HUES64 (cell line): ENCODE results near the gene ENOX2.

ENCODE experiments used
- H3K27ac ChIP-seq: 2 replicates; pipeline ENCODE4 v1.7.0; 2013; ENCODE audit warnings: low read depth, low read length, inconsistent platforms
- H3K27me3 ChIP-seq: 2 replicates; pipeline ENCODE4 v1.6.1; 2013; ENCODE audit warnings: mild to moderate bottlenecking, low read length; ENCODE audit not compliant: insufficient read depth
- H3K36me3 ChIP-seq: 2 replicates; pipeline ENCODE4 v1.6.1; 2013; ENCODE audit warnings: mild to moderate bottlenecking, low read length; ENCODE audit not compliant: insufficient read depth
- H3K4me1 ChIP-seq: 2 replicates; pipeline ENCODE4 v1.6.1; 2013; ENCODE audit warnings: mild to moderate bottlenecking, low read length, moderate library complexity; ENCODE audit not compliant: insufficient read depth
- H3K4me3 ChIP-seq: 2 replicates; pipeline ENCODE4 v1.5.1; 2013; ENCODE audit warnings: mild to moderate bottlenecking, low read length, moderate library complexity
- H3K9ac ChIP-seq: 2 replicates; pipeline ENCODE4 v1.6.1; 2013; ENCODE audit warnings: mild to moderate bottlenecking, low read depth, low read length
- H3K9me3 ChIP-seq: 2 replicates; pipeline ENCODE4 v1.6.1; 2013; ENCODE audit warnings: low read depth, low read length; ENCODE audit not compliant: insufficient read depth
- WGBS: fragments of 150-250, 120-280 bp; methylation state at CpG from one replicate; pipeline ENCODE4 v1.1.7; 2013; ENCODE audit warnings: missing lambda C conversion rate; 5-methylcytosine and 5-hydroxymethylcytosine counted together

ENOX2 gene

DNA sequence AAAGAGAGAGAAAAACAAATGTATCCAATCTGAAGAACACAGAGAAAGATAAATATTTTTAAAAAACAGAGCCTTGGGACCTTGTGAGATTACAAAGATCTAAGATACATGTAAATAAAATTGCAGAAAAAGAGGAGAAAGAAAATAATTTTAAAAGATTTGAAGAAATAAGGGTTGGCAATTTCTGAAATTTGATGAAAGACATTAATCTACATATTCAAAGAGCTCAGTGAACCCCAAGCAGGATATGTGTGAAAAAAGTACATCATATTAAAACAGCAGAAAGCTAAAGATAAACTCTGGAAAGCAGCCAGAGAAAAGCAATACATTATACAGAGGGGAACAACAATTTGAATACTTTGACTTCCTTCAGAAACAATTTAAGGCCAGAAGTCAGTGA lies 244.7 kb downstream of the ENOX2 start:
- H3K36me3 ChIP-seq: no peaks in the 10 kb centered on the region
- no peaks in the 10 kb centered on the region for H3K4me1 ChIP-seq
- H3K4me3 ChIP-seq: no peak overlapping the region
- no peak overlapping the region for H3K9ac ChIP-seq
- no peak overlapping the region for H3K27ac ChIP-seq
- no peaks in the 10 kb centered on the region for H3K9me3 ChIP-seq
- H3K27me3 ChIP-seq: no peaks in the 10 kb centered on the region

DNA sequence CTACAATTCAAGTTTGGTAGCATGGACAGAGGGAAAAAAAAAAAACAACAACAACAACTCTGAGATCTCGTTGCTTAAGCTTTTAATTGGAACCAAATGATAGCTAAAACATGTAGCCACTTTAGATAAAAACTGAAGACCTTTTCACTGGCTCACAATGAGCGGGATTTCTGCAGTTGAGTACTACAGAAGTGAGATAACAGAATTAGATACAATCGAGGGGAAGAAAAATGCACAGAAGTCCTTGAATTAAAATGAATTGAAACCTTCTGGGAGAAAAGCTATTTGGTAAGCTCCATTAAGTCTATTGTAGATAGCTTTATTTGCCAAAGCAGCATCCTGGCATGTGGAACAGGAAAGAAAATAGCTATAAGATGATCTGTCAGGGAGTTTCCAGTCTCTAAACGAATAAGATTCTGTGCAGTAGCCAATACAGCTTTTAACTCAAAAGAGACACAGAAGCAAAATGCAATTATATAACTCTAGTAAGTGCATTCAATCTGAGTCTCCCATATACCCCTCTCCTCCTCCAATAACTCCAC lies 248.5 kb downstream of the ENOX2 start:
- Histone ChIP-seq H3K4me1 (no peaks in the 10 kb centered on the region), H3K9ac (no peak overlapping the region), H3K36me3 (no peaks in the 10 kb centered on the region), H3K27me3 (no peaks in the 10 kb centered on the region), H3K27ac (no peak overlapping the region), H3K9me3 (no peaks in the 10 kb centered on the region), H3K4me3 (no peak overlapping the region)
- 91% methylated on average over 4 of the region's 4 CpGs for WGBS

DNA sequence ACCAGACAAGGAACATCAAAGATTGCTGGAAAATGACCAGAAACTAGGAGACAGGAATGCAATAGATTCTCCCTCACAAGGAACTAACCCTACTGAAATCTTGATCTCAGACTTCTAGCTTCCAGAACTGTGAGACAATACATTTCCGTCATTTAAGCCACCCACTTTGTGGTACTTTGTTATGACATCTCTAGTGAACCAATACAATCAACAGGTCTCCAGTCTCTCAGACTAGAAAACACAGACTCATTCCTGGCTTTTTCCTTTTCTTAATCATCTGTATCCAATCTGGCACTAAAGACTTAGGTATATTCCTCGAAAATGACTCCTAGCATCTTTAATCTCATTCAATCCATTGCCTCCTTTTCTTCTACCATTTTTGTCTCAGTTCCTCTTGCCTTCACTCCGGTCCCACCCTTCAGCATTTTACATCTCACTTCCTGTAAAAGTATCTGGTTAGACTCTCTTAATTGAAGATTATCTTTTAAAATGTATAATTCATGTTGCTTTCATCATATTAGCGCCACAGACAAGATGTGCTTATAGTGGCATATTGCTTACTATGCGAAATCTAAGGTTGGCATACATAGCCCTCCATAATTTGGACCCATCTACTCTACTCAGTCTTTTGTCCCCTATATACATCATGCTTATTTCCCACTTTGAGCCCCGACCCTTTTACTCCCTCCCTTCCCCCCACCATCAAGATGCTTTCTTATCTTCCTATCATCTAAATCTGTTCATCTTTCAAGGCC lies 250.0 kb downstream of the ENOX2 start:
- no peaks in the 10 kb centered on the region for H3K36me3 ChIP-seq
- no peak overlapping the region for H3K4me3 ChIP-seq
- no peak overlapping the region for H3K27ac ChIP-seq
- no peaks in the 10 kb centered on the region for H3K9me3 ChIP-seq
- no peaks in the 10 kb centered on the region for H3K4me1 ChIP-seq
- H3K9ac ChIP-seq: no peak overlapping the region
- no peaks in the 10 kb centered on the region for H3K27me3 ChIP-seq
- WGBS: 92% methylated on average over 5 of the region's 6 CpGs

DNA sequence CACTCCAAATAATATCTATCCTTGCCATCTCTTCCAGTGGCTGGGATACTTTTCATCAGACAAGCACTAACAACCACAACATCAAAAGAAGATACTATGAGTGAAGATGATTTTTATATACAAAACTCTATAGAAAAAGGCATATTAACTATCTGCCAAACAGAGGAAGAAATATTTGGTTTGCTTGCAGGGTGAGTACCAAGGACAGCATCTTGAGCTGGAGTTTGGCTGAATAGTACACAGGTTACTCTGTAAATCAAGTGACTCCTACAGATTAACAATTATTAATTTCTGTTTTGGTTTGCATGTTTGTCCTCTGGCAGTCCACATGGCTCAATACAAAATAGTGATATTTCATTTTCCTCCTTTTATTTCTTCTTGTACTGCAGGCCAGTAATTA lies 253.3 kb downstream of the ENOX2 start:
- Histone ChIP-seq H3K4me3 (no peak overlapping the region), H3K4me1 (no peaks in the 10 kb centered on the region), H3K27ac (no peak overlapping the region), H3K9me3 (no peaks in the 10 kb centered on the region), H3K36me3 (no peaks in the 10 kb centered on the region), H3K27me3 (no peaks in the 10 kb centered on the region), H3K9ac (no peak overlapping the region)

DNA sequence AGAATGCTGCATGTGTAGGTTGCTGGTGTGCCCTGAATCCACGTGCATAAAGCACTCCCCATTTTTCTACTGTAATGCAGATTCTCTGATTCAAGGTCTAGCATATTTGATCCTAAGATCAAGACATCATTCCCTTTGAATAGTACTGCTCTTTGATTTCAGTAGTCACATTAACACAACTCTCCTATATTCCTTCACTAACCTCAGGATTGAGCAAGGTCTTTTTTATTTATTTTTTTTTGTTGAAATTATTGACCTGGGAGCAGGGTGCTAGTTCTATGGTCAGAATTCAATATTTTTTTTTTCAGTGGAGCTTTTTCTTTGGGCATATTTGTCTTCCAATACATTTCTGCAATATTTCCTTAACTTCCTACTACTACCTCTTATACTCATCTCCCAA lies 255.5 kb downstream of the ENOX2 start:
- H3K27ac ChIP-seq: no peak overlapping the region
- H3K4me3 ChIP-seq: no peak overlapping the region
- H3K27me3 ChIP-seq: no peaks in the 10 kb centered on the region
- no peaks in the 10 kb centered on the region for H3K36me3 ChIP-seq
- no peaks in the 10 kb centered on the region for H3K9me3 ChIP-seq
- 85% methylated on average over 1 of the region's 1 CpG for WGBS
- H3K9ac ChIP-seq: no peak overlapping the region
- H3K4me1 ChIP-seq: no peaks in the 10 kb centered on the region

DNA sequence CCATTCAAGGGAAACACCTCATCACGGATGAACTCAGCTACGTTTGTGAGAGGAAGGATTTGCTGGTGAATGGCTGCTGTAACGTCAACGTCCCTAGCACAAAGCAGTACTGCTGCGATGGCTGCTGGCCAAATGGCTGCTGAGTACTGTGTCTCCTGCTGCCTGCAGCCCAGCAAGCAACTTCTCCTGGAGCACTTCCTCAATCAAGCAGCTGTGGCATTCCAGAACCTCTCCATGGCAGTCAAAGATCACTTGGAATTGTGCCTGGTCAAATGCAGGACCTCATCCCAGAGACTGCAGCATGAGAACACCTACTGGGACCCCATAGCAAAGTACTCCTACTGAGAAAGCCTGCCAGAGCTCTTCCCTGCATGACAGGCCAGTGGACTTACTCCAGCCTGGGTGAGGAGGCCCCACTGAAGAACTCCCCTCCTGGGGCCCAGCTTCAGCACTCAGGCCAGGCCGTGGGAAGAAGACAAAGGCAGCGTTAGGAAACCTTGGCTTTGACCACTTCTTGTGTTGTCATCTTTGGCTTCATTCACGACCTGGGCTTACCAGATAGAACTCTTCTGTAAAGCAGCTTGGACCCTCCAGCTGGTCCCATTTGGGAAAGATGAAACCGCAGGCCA lies 256.9 kb downstream of the ENOX2 start:
- Histone ChIP-seq H3K9me3 (no peaks in the 10 kb centered on the region), H3K27me3 (no peaks in the 10 kb centered on the region), H3K36me3 (no peaks in the 10 kb centered on the region), H3K4me1 (no peaks in the 10 kb centered on the region), H3K9ac (no peak overlapping the region), H3K27ac (no peak overlapping the region), H3K4me3 (no peak overlapping the region)
- 89% methylated on average over 9 of the region's 9 CpGs for WGBS

DNA sequence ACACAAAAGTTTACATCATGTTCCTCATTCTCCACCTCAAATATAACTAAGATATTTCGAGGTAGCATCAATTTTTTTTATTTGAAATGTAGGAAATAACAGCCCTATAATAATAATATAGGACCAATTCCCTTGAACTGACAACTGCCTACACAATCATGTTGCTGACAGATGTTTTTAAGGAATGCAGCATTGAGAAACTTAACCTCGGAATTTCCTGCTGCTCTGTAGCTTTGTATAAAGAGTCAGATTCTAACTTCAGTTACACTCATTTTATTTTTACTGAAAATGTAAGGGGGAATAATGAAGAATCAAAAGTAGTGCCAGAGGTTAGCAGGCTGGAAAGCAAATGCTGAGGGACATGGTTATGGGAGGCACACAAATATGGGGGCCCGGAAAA lies 265.4 kb downstream of the ENOX2 start:
- H3K27ac ChIP-seq: no peak overlapping the region
- H3K4me1 ChIP-seq: peaks cover 9% of the 10 kb centered on the region
- H3K36me3 ChIP-seq: no peaks in the 10 kb centered on the region
- H3K27me3 ChIP-seq: no peaks in the 10 kb centered on the region
- H3K9ac ChIP-seq: no peak overlapping the region
- no peak overlapping the region for H3K4me3 ChIP-seq
- 100% methylated on average over 1 of the region's 3 CpGs for WGBS
- H3K9me3 ChIP-seq: no peaks in the 10 kb centered on the region

DNA sequence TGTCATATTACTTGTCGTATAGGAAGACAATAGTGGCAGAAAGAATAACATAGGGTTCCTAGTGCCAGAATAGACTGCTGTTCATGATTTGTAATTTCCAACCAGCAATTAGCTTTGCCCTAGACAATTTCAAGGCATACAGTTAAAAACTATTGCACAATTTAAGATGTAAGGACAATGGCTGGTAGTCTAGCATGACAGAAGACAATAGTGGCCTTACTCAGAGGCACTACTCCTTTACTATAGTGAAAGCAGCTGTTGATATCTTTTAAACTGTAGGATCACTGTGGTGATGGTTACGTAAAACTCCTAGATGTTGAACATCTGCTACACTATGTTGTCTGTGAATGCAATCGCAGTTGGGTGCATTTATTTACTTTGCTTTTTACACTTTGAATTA lies 266.7 kb downstream of the ENOX2 start:
- Histone ChIP-seq H3K9me3 (no peaks in the 10 kb centered on the region), H3K4me3 (no peak overlapping the region), H3K36me3 (no peaks in the 10 kb centered on the region), H3K9ac (no peak overlapping the region), H3K4me1 (peaks cover 13% of the 10 kb centered on the region), H3K27me3 (no peaks in the 10 kb centered on the region), H3K27ac (no peak overlapping the region)
- 91% methylated on average over 3 of the region's 3 CpGs for WGBS

DNA sequence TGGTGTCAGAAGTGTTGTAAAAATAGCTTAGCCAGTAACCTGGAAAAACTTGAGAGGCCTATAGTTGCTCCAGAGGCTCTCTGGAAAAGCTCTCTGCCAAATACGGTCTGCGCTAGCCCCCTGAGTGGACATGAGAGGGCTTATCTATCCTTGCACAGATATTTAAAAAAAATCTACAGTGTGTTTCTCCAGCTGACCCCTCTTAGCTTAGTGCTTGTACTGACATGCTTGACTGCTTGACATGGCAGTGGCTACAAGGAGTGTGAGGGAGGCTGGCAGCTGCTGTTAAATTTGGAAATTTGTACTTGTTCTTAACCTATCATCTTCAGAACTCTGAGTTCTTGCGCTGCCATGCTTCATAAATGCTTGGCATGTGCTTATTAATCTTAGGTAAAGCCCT lies 272.0 kb downstream of the ENOX2 start:
- Histone ChIP-seq H3K9ac (no peak overlapping the region), H3K27me3 (no peaks in the 10 kb centered on the region), H3K27ac (no peak overlapping the region), H3K36me3 (no peaks in the 10 kb centered on the region), H3K4me3 (no peak overlapping the region), H3K9me3 (no peaks in the 10 kb centered on the region), H3K4me1 (peaks cover 27% of the 10 kb centered on the region)
- whole genome bisulfite sequencing: 97% methylated on average over 3 of the region's 3 CpGs

DNA sequence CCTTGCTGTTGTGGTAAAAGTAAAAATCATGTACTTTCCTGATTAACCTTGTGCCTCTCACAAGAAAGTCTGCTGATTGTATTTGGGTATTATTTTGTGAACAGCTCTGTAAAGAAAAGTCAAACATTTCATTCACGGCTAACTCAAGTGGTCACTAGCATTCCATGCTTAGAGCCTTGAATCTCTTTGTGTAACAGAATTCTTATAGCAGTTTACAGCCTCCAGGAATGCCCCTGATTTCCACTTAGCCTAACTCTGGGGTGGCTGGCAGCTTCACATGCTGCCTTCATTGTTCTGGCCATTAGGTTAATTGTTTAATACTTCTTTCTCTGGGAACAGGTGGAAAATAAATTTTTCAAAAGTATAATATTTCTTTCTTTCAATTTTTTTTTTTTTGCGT lies 274.5 kb downstream of the ENOX2 start:
- Histone ChIP-seq H3K4me3 (no peak overlapping the region), H3K27me3 (no peaks in the 10 kb centered on the region), H3K4me1 (peaks cover 32% of the 10 kb centered on the region), H3K36me3 (no peaks in the 10 kb centered on the region), H3K9ac (no peak overlapping the region), H3K27ac (no peak overlapping the region), H3K9me3 (no peaks in the 10 kb centered on the region)
- WGBS: 73% methylated on average over 1 of the region's 2 CpGs

DNA sequence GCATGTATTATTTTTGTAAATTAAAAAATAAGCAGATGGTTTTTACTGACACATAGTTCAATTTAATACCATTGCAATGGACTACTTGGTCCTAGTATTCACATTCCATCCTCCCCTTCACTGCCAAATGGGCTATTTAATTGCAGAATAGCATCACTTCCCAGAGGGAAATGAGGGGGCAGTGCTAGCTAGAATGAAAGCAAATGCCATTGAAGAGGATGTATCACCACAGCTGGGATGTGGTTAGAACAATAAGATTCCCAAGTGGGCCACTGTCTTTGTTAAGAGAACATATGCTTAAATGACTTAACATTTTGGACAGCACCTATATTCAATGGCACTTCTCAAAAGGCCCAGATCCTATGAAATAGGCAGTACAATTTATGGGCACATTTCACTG lies 276.5 kb downstream of the ENOX2 start:
- H3K4me1 ChIP-seq: peaks cover 20% of the 10 kb centered on the region
- no peaks in the 10 kb centered on the region for H3K9me3 ChIP-seq
- no peak overlapping the region for H3K4me3 ChIP-seq
- no peak overlapping the region for H3K9ac ChIP-seq
- H3K27me3 ChIP-seq: no peaks in the 10 kb centered on the region
- no peaks in the 10 kb centered on the region for H3K36me3 ChIP-seq
- no peak overlapping the region; the same call in 1 of the 2 replicates for H3K27ac ChIP-seq
